Neural crest cell (in vitro differentiated cells): Measurements from ENCODE around the gene SMIM35. TPM values are rescaled to one million over a fixed set of nuclear protein-coding genes. Genes with fewer than 3 reads are reported as not detected.

Experiments
- DNase-seq: peaks from one replicate; pipeline ENCODE4 v3.0.0; 2021; ENCODE audit warnings: low read depth, mixed read lengths, low spot score
- H3K27ac Mint-ChIP-seq: one replicate; pipeline ENCODE4 v1.8.0; 2021; ENCODE audit warnings: mild to moderate bottlenecking, mixed read lengths; ENCODE audit not compliant: unreplicated experiment
- H3K27me3 Mint-ChIP-seq: 2 replicates; pipeline ENCODE4 v1.8.0; 2021; ENCODE audit warnings: low read depth, mild to moderate bottlenecking, mixed read lengths
- H3K36me3 Mint-ChIP-seq: 2 replicates; pipeline ENCODE4 v1.8.0; 2021; ENCODE audit warnings: low read depth, mild to moderate bottlenecking, mixed read lengths
- H3K4me1 Mint-ChIP-seq: 2 replicates; pipeline ENCODE4 v1.8.0; 2021; ENCODE audit warnings: mixed read lengths
- H3K4me3 Mint-ChIP-seq: one replicate; pipeline ENCODE4 v1.8.0; 2021; ENCODE audit warnings: mild to moderate bottlenecking, mixed read lengths
- H3K9me3 Mint-ChIP-seq: 2 replicates; pipeline ENCODE4 v1.8.0; 2021; ENCODE audit warnings: mixed read lengths
- total RNA-seq: library from RNA; stranded (reverse); gene quantifications from 2 replicates; pipeline ENCODE4 v1.2.1, GENCODE V29; 2021
- TF ChIP-seq, protein P1 (sequence below): fragments of 200-600 bp; sonication (generic); conservative IDR thresholded peaks from 2 replicates; pipeline ENCODE4 v1.5.0; 2021; ENCODE audit warnings: antibody characterized with exemption, mild to moderate bottlenecking

Gene SMIM35
- total RNA-seq, 1 donor from 2014 or later = not detected

DNA sequence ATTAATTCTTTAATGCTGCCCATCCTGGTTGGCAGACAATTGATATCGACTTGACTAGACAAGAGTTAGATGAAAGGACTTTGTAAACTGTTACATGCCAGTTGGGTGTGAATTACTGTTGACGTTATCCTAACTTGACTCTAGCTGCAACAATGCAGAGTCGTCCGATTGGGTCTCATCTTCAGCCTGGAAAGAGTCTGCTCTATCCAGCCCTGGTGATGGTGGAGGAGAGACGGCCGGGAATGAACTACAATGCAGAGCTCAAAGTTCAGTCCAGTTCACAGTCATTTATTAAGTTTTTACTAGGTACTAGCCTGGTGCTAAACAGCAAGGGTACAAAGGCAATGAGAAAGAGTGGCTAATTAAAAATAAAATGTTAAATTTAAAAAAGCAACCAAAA is 4.9 kb upstream of the SMIM35 start:
- peaks cover 32% of the 10 kb centered on the region for H3K4me1 Mint-ChIP-seq
- no peaks in the 10 kb centered on the region for H3K27me3 Mint-ChIP-seq
- no peak overlapping the region for H3K4me3 Mint-ChIP-seq
- H3K36me3 Mint-ChIP-seq = peaks cover 8% of the 10 kb centered on the region
- DNase-seq = no peak
- H3K27ac Mint-ChIP-seq = no peak overlapping the region
- peaks cover 4% of the 10 kb centered on the region for H3K9me3 Mint-ChIP-seq
- TF ChIP-seq, protein P1, sequence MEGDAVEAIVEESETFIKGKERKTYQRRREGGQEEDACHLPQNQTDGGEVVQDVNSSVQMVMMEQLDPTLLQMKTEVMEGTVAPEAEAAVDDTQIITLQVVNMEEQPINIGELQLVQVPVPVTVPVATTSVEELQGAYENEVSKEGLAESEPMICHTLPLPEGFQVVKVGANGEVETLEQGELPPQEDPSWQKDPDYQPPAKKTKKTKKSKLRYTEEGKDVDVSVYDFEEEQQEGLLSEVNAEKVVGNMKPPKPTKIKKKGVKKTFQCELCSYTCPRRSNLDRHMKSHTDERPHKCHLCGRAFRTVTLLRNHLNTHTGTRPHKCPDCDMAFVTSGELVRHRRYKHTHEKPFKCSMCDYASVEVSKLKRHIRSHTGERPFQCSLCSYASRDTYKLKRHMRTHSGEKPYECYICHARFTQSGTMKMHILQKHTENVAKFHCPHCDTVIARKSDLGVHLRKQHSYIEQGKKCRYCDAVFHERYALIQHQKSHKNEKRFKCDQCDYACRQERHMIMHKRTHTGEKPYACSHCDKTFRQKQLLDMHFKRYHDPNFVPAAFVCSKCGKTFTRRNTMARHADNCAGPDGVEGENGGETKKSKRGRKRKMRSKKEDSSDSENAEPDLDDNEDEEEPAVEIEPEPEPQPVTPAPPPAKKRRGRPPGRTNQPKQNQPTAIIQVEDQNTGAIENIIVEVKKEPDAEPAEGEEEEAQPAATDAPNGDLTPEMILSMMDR = no peak

- peaks cover 8% of the 10 kb centered on the region for H3K36me3 Mint-ChIP-seq
- H3K27ac Mint-ChIP-seq = no peak overlapping the region
- H3K27me3 Mint-ChIP-seq = no peaks in the 10 kb centered on the region
- peaks cover 7% of the 10 kb centered on the region for H3K9me3 Mint-ChIP-seq
- TF ChIP-seq, protein P1 = no peak
- no peak for DNase-seq
- H3K4me3 Mint-ChIP-seq = no peak overlapping the region
- H3K4me1 Mint-ChIP-seq = peaks cover 39% of the 10 kb centered on the region
Measured at GRCh38 chr11:118090545-118091162, 3.9 kb upstream of the SMIM35 start.

- Mint-ChIP-seq H3K4me3 (no peak overlapping the region), H3K4me1 (peaks cover 44% of the 10 kb centered on the region), H3K27ac (no peak overlapping the region), H3K9me3 (peaks cover 7% of the 10 kb centered on the region), H3K27me3 (no peaks in the 10 kb centered on the region), H3K36me3 (peaks cover 8% of the 10 kb centered on the region)
- DNase-seq = no peak
- TF ChIP-seq, protein P1 = no peak
Measured at GRCh38 chr11:118088531-118088930, 1.8 kb upstream of the SMIM35 start.

DNA sequence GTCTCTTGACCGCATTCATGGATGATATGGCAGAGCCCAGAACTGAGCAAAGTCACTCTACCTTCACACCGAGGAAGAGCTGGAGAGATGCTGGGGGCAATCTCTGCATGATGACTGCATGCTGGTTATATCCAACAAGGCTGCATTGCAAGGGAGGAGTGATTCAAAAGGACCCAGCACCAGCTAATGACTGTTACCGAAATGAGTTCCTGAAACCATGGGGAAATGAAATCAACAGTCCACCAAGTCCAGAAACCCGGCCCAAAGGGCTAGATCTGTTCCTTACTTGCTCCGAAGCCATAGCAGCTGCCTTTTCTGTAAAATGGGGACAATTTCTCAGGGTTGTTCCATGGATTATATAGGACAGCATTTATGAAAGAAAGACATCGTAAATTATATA is 1.2 kb upstream of the SMIM35 start:
- no peak for DNase-seq
- H3K4me3 Mint-ChIP-seq = no peak overlapping the region
- peaks cover 8% of the 10 kb centered on the region for H3K36me3 Mint-ChIP-seq
- H3K9me3 Mint-ChIP-seq = peaks cover 7% of the 10 kb centered on the region
- TF ChIP-seq, protein P1 = no peak
- peaks cover 43% of the 10 kb centered on the region for H3K4me1 Mint-ChIP-seq
- H3K27me3 Mint-ChIP-seq = no peaks in the 10 kb centered on the region
- no peak overlapping the region for H3K27ac Mint-ChIP-seq

DNA sequence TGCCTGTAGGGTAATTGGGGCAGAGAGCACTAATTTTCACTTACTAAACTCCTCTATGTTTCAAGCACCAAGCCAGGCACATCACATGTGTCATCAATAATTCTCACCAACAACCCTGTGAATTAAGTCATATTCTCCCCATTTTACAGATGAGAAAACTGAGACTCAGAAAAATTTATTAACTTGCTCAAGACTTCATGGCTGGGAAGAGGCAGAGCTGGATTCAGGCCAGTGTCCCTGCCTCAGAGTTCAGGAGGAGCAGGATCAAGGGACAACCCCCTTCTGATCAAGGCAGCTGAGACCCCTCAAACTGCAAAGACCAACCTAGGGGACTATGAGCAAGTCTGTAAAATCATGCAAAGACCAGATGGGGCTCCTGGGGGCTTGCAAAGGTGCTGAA is 2.1 kb downstream of the SMIM35 start:
- Mint-ChIP-seq H3K27me3 (no peaks in the 10 kb centered on the region), H3K27ac (peak overlapping the region; percentile 1), H3K4me1 (peaks cover 52% of the 10 kb centered on the region), H3K4me3 (no peak overlapping the region), H3K36me3 (peaks cover 8% of the 10 kb centered on the region), H3K9me3 (peaks cover 7% of the 10 kb centered on the region)
- TF ChIP-seq, protein P1 = no peak
- no peak for DNase-seq
